B cell (primary cell): ENCODE measurements around the gene CRNKL1. TPM values are rescaled to one million over a fixed set of nuclear protein-coding genes. Genes with fewer than 3 reads are reported as not detected.

Source experiments
- ATAC-seq: fragments of 200-7000 bp; cut with Tn5 transposase; one replicate; pipeline ENCODE4 v1.10.0; 2021; ENCODE audit warnings: low read depth, mild to moderate bottlenecking, moderate number of reproducible peaks, moderate library complexity
- CTCF ChIA-PET: fragments of 350-600 bp; sonication (Branson Sonifier 250); formaldehyde crosslinking; loops from one replicate; lab custom pipeline; 2021; ENCODE audit warnings: antibody characterized with exemption, inconsistent platforms; lab: Charles Lee
- POLR2A ChIA-PET: fragments of 350-600 bp; sonication (Branson Sonifier 250); formaldehyde crosslinking; loops from one replicate; lab custom pipeline; 2021; ENCODE audit warnings: antibody characterized with exemption; lab: Charles Lee
- DNase-seq: peaks from one replicate; pipeline ENCODE4 v3.0.0; 2013
- H2AFZ ChIP-seq: 2 replicates; pipeline ENCODE4 v1.6.1; 2012; ENCODE audit warnings: mild to moderate bottlenecking, low read depth, low read length; ENCODE audit not compliant: insufficient read depth, poor library complexity, severe bottlenecking
- H3K27ac ChIP-seq, 2 donors: 1 replicate in 1 of 2; 2 replicates in 1 of 2; pipeline ENCODE4 v1.5.1; 2012 to 2013; ENCODE audit warnings: low read length in 2 of 2, mild to moderate bottlenecking in 2 of 2, moderate library complexity in 1 of 2
- H3K27me3 ChIP-seq, 4 experiments: fragments of 200-600 bp in 1 of 4; sonication (generic) in 1 of 4; replicated peaks in 1 of 4; 1 replicate in 2 of 4; 2 replicates in 2 of 4; pipeline versions ENCODE4 v1.6.1 to v1.7.0; 2013 to 2016; ENCODE audit warnings: low read length in 3 of 4, mild to moderate bottlenecking in 2 of 4, mixed read lengths in 1 of 4, moderate library complexity in 1 of 4; ENCODE audit not compliant: insufficient read depth in 4 of 4, control insufficient read depth in 3 of 4; ENCODE audit errors: control extremely low read depth in 1 of 4
- H3K36me3 ChIP-seq, 2 experiments: replicated peaks in 1 of 2; 1 replicate in 1 of 2; 2 replicates in 1 of 2; pipeline versions ENCODE4 v1.6.1 to v1.7.1; 2013; ENCODE audit warnings: low read length in 1 of 2; ENCODE audit not compliant: insufficient read depth in 2 of 2, control insufficient read depth in 1 of 2; ENCODE audit errors: control extremely low read depth in 1 of 2, extremely low read depth in 1 of 2
- H3K4me1 ChIP-seq, 2 donors: fragments of 200-600 bp in 1 of 2; sonication (generic) in 1 of 2; 1 replicate in 1 of 2; 2 replicates in 1 of 2; pipeline versions ENCODE4 v1.5.1 to v1.6.1; 2013 to 2017; ENCODE audit warnings: low read length in 2 of 2; ENCODE audit not compliant: control insufficient read depth in 2 of 2, insufficient read depth in 2 of 2
- H3K4me2 ChIP-seq: replicated peaks from 2 replicates; pipeline ENCODE3; 2012; ENCODE audit warnings: mild to moderate bottlenecking, low read depth, low read length; ENCODE audit not compliant: poor library complexity, severe bottlenecking
- H3K4me3 ChIP-seq, 5 experiments: fragments of 200-600 bp in 1 of 5; sonication (generic) in 1 of 5; 1 replicate in 3 of 5; 2 replicates in 2 of 5; pipeline versions ENCODE4 v1.5.1 to v1.7.0; 2011 to 2016; ENCODE audit warnings: low read length in 4 of 5, mild to moderate bottlenecking in 4 of 5, low read depth in 2 of 5, control low read depth in 1 of 5, moderate library complexity in 1 of 5; ENCODE audit not compliant: insufficient read depth in 1 of 5; ENCODE audit errors: control extremely low read depth in 1 of 5, extremely low read depth in 1 of 5
- H3K79me2 ChIP-seq: fragments of 200-600 bp; sonication (generic); one replicate; pipeline ENCODE4 v1.6.0; 2016; ENCODE audit warnings: low read length; ENCODE audit not compliant: control insufficient read depth, insufficient read depth
- H3K9ac ChIP-seq: fragments of 200-600 bp; sonication (generic); 2 replicates; pipeline ENCODE4 v1.6.1; 2017; ENCODE audit warnings: mild to moderate bottlenecking, low read length, moderate library complexity
- H3K9me3 ChIP-seq, 3 donors: one replicate each; pipeline versions ENCODE4 v1.6.1 to v1.7.1; 2013; ENCODE audit warnings: low read length in 2 of 3; ENCODE audit not compliant: control insufficient read depth in 2 of 3, insufficient read depth in 1 of 3; ENCODE audit errors: control extremely low read depth in 1 of 3
- H4K20me1 ChIP-seq: 2 replicates; pipeline ENCODE4 v1.6.0; 2012; ENCODE audit warnings: mild to moderate bottlenecking, low read length; ENCODE audit not compliant: insufficient read depth, control insufficient read depth, poor library complexity, severe bottlenecking
- H3K27ac Mint-ChIP-seq: one replicate; pipeline ENCODE4 v1.8.0; 2021; ENCODE audit warnings: mixed read lengths
- H3K27me3 Mint-ChIP-seq: one replicate; pipeline ENCODE4 v1.8.0; 2021; ENCODE audit warnings: mixed read lengths
- H3K4me1 Mint-ChIP-seq: one replicate; pipeline ENCODE4 v1.8.0; 2021; ENCODE audit warnings: mixed read lengths
- H3K4me3 Mint-ChIP-seq: one replicate; pipeline ENCODE4 v1.8.0; 2021; ENCODE audit warnings: mixed read lengths
- H3K9me3 Mint-ChIP-seq: one replicate; pipeline ENCODE4 v1.8.0; 2022; ENCODE audit warnings: mixed read lengths; ENCODE audit not compliant: insufficient read depth
- EZH2 ChIP-seq: IDR thresholded peaks from 2 replicates; pipeline ENCODE4 v1.6.1; 2012; ENCODE audit warnings: borderline replicate concordance, low read depth, mild to moderate bottlenecking, moderate library complexity, low read length; ENCODE audit not compliant: insufficient read depth, poor library complexity, severe bottlenecking
- WGBS: methylation state at CpG from one replicate; pipeline ENCODE4 v1.1.5; 2013; ENCODE audit warnings: missing lambda C conversion rate; ENCODE audit not compliant: insufficient coverage; 5-methylcytosine and 5-hydroxymethylcytosine counted together
- intact Hi-C: fragments of 100-400 bp; cut with micrococcal nuclease; formaldehyde crosslinking; loops from one replicate; pipeline ENCODE4 v1.10.0; 2022
- polyA plus RNA-seq: library from polyadenylated mRNA; depleted of rRNA; stranded (reverse); fragments of >200 nt; gene quantifications from 2 replicates; pipeline ENCODE4 v1.2.3, GENCODE V29; 2012
- total RNA-seq, 2 donors: library from RNA; stranded (reverse); fragments of 120-200 nt in 1 of 2; gene quantifications; 1 replicate in 1 of 2; 2 replicates in 1 of 2; pipeline versions ENCODE4 v1.2.3 to v1.2.4, GENCODE V29; 2013 to 2022
- TF ChIP-seq, protein P1 (sequence below): fragments of 200-600 bp; IDR thresholded peaks from one replicate; pipeline ENCODE4 v1.8.0; 2022; ENCODE audit warnings: antibody characterized with exemption, mild to moderate bottlenecking

Gene CRNKL1
- total and polyA plus RNA-seq, 2 donors (not counting 1 experiment from before 2014, with no cell fraction given) = 3.9 to 25.5 TPM

DNA sequence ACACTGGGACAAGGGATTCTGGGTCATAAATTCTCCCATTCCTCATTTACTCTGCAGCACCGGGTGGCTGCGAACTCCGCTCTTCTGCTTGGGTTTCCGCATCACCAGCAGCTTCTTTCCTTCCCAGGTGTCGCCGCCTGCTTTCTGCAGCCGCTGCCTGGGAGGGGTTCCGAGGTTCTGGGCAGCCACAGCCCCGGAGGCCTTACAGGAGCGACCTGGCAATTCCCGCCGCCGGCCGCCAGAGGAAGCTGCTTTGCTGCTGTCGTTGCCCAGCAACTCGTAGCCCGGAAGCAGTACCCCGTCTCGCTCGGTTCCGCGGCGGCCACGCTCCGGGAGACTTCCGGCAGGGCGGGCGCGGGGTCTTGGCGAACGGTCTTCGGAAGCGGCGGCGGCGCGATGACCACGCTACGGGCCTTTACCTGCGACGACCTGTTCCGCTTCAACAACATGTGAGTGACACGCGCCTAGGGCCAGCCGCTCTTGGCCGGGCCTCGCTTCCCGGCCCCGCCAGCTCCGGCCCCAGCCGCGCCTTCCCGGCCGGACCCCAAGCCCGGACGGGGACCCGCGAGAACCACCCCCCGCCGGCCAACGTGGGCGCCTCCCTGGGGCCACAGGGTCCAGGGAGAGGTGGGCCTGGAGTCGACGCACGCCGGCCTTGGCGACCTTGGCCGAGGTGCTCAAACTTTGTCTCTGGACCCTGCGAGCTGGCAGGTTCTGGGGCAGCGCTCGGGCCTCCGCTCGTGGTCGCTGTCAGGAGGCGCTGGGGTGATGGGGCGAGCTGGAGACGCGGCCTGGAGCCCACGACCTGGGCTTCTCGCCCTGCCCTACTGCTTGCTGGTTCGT is 35.0 kb downstream of the CRNKL1 start, which contains the start of gene NAA20:
Gene NAA20 (plus strand): TSS at position 362 of the 843 bp plus-strand sequence. CDS start 35 bp downstream, at position 397.
- Mint-ChIP-seq H3K9me3 (no peaks in the 10 kb centered on the region), H3K4me1 (peaks cover 42% of the 10 kb centered on the region), H3K4me3 (peak within 1 kb of the TSS; percentile 94), H3K27me3 (no peaks in the 10 kb centered on the region), H3K27ac (peak within 1 kb of the TSS; percentile 94)
- POLR2A ChIA-PET = interaction anchor here (1.9 kb wide), 1 partner anchor 35 kb away, joined by 12 read pairs; the partner anchor contains the start of genes CFAP61 and CRNKL1
- under 1% methylated on average over 81 of the region's 81 CpGs for WGBS
- Histone ChIP-seq H3K4me2 (peak within 1 kb of the TSS; percentile 89), H3K36me3 (peaks cover 0 to 11% of the 10 kb centered on the region in 2 experiments), H3K4me1 (peaks cover 12 to 27% of the 10 kb centered on the region in 2 donors), H4K20me1 (peaks cover 32% of the 10 kb centered on the region), H3K9ac (peak within 1 kb of the TSS; percentile 92), H3K79me2 (peaks cover 72% of the 10 kb centered on the region), H3K9me3 (no peaks in the 10 kb centered on the region), H3K27me3 (no peaks in the 10 kb centered on the region), H2AFZ (peak within 1 kb of the TSS; percentile 93), H3K27ac (peak within 1 kb of the TSS; percentile 1 to 86), H3K4me3 (peak within 1 kb of the TSS; percentile 41 to 91 (median 83))
- intact Hi-C loops = loop anchor here (1.0 to 10.0 kb wide), 9 partner anchors 35 to 1732 kb away; partner anchors contain the start of genes CFAP61, CRNKL1, DZANK1 and KIZ
- TF ChIP-seq, protein P1, sequence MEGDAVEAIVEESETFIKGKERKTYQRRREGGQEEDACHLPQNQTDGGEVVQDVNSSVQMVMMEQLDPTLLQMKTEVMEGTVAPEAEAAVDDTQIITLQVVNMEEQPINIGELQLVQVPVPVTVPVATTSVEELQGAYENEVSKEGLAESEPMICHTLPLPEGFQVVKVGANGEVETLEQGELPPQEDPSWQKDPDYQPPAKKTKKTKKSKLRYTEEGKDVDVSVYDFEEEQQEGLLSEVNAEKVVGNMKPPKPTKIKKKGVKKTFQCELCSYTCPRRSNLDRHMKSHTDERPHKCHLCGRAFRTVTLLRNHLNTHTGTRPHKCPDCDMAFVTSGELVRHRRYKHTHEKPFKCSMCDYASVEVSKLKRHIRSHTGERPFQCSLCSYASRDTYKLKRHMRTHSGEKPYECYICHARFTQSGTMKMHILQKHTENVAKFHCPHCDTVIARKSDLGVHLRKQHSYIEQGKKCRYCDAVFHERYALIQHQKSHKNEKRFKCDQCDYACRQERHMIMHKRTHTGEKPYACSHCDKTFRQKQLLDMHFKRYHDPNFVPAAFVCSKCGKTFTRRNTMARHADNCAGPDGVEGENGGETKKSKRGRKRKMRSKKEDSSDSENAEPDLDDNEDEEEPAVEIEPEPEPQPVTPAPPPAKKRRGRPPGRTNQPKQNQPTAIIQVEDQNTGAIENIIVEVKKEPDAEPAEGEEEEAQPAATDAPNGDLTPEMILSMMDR = peak; percentile 73
- no peak for TF ChIP-seq EZH2
- ATAC-seq = peak; percentile 98
- DNase-seq = peak; percentile 91
- CTCF ChIA-PET = interaction anchor here (0.9 to 2.2 kb wide), 6 partner anchors 15 to 111 kb away, joined by 3 to 12 read pairs (median 5); partner anchors contain the start of genes CFAP61 and CRNKL1
